OCI-LY1 (cell line): Measurements from ENCODE around the gene TSPOAP1.

ENCODE experiments used
- H2AFZ ChIP-seq: fragments of 200-600 bp; sonication (generic), shearing (Covaris generic); 2 replicates; pipeline ENCODE4 v1.6.0; 2014; ENCODE audit warnings: antibody characterized with exemption, mild to moderate bottlenecking, low read length
- H3F3A ChIP-seq: fragments of 200-600 bp; sonication (generic), shearing (Covaris generic); 2 replicates; pipeline ENCODE4 v1.6.0; 2014; ENCODE audit warnings: mild to moderate bottlenecking, antibody characterized with exemption, low read length, moderate library complexity; ENCODE audit not compliant: insufficient read depth
- H3K27ac ChIP-seq: fragments of 200-600 bp; sonication (generic); 2 replicates; pipeline ENCODE4 v1.5.1; 2014; ENCODE audit warnings: low read length, mixed run types, mild to moderate bottlenecking, low read depth; ENCODE audit not compliant: poor library complexity, severe bottlenecking
- H3K27me3 ChIP-seq: fragments of 200-600 bp; sonication (generic); 2 replicates; pipeline ENCODE4 v1.6.0; 2014; ENCODE audit warnings: antibody characterized with exemption, mild to moderate bottlenecking, low read length, moderate library complexity; ENCODE audit not compliant: insufficient read depth
- H3K36me3 ChIP-seq: fragments of 200-600 bp; sonication (generic); 2 replicates; pipeline ENCODE4 v1.6.1; 2014; ENCODE audit warnings: mild to moderate bottlenecking, antibody characterized with exemption, low read length, moderate library complexity, mixed read lengths; ENCODE audit not compliant: insufficient read depth
- H3K4me1 ChIP-seq: fragments of 200-600 bp; sonication (generic); 2 replicates; pipeline ENCODE4 v1.5.1; 2014; ENCODE audit warnings: mild to moderate bottlenecking, low read length, moderate library complexity; ENCODE audit not compliant: insufficient read depth, severe bottlenecking
- H3K4me2 ChIP-seq: fragments of 200-600 bp; sonication (generic), shearing (Covaris generic); 2 replicates; pipeline ENCODE4 v1.6.1; 2014; ENCODE audit warnings: low read length
- H3K4me3 ChIP-seq: fragments of 200-600 bp; sonication (generic); 2 replicates; pipeline ENCODE4 v1.5.1; 2014; ENCODE audit warnings: low read length, low read depth, mild to moderate bottlenecking, mixed read lengths; ENCODE audit not compliant: poor library complexity, severe bottlenecking
- H3K79me2 ChIP-seq: fragments of 200-600 bp; shearing (Covaris generic); 2 replicates; pipeline ENCODE4 v1.6.1; 2016; ENCODE audit warnings: mixed run types, low read length, mixed read lengths; ENCODE audit not compliant: insufficient read depth
- H3K9ac ChIP-seq: fragments of 200-600 bp; sonication (generic), shearing (Covaris generic); 2 replicates; pipeline ENCODE4 v1.6.1; 2014; ENCODE audit warnings: mild to moderate bottlenecking, low read length, mixed read lengths
- H3K9me2 ChIP-seq: fragments of 200-600 bp; sonication (generic), shearing (Covaris generic); 2 replicates; pipeline ENCODE4 v1.6.1; 2014; ENCODE audit warnings: low read depth, mild to moderate bottlenecking, low read length, mixed read lengths
- H3K9me3 ChIP-seq: fragments of 200-600 bp; shearing (Covaris generic); 2 replicates; pipeline ENCODE4 v1.6.1; 2014; ENCODE audit warnings: low read length, mixed read lengths
- H4K20me1 ChIP-seq: fragments of 200-600 bp; sonication (generic), shearing (Covaris generic); 2 replicates; pipeline ENCODE4 v1.6.0; 2016; ENCODE audit warnings: mild to moderate bottlenecking, low read length; ENCODE audit not compliant: insufficient read depth
- CTCF ChIP-seq: fragments of 200-600 bp; sonication (generic), shearing (Covaris generic); IDR thresholded peaks from 2 replicates; pipeline ENCODE4 v1.5.1; 2017; ENCODE audit warnings: mild to moderate bottlenecking, antibody characterized with exemption, low read length, moderate library complexity, mixed read lengths
- EZH2 ChIP-seq: fragments of 200-600 bp; sonication (generic), shearing (Covaris generic); IDR thresholded peaks from 2 replicates; pipeline ENCODE4 v1.8.0; 2017; ENCODE audit warnings: borderline replicate concordance, mixed run types, mild to moderate bottlenecking, antibody characterized with exemption, low read length, moderate library complexity, mixed read lengths

Gene TSPOAP1

GRCh38 chr17:58277802-58278595 is 50.6 kb downstream of the TSPOAP1 start:
- no peak overlapping the region for H2AFZ ChIP-seq
- no peak for TF ChIP-seq EZH2
- TF ChIP-seq CTCF = no peak
- H4K20me1 ChIP-seq = no peaks in the 10 kb centered on the region
- no peaks in the 10 kb centered on the region for H3K36me3 ChIP-seq
- H3K4me3 ChIP-seq = no peak overlapping the region
- H3K27ac ChIP-seq = no peak overlapping the region
- no peaks in the 10 kb centered on the region for H3F3A ChIP-seq
- no peak overlapping the region for H3K9ac ChIP-seq
- H3K79me2 ChIP-seq = no peaks in the 10 kb centered on the region
- peaks cover 5% of the 10 kb centered on the region; the same call in 1 of the 2 replicates for H3K27me3 ChIP-seq
- H3K4me1 ChIP-seq = no peaks in the 10 kb centered on the region
- H3K9me2 ChIP-seq = no peaks in the 10 kb centered on the region
- H3K4me2 ChIP-seq = no peak overlapping the region
- H3K9me3 ChIP-seq = no peaks in the 10 kb centered on the region

- H3K9ac ChIP-seq = no peak overlapping the region
- H3K4me3 ChIP-seq = no peak overlapping the region
- no peaks in the 10 kb centered on the region for H3K79me2 ChIP-seq
- H3K9me2 ChIP-seq = no peaks in the 10 kb centered on the region
- no peak overlapping the region for H3K4me2 ChIP-seq
- no peaks in the 10 kb centered on the region for H3K4me1 ChIP-seq
- H4K20me1 ChIP-seq = no peaks in the 10 kb centered on the region
- no peaks in the 10 kb centered on the region for H3K9me3 ChIP-seq
- H3F3A ChIP-seq = no peaks in the 10 kb centered on the region
- TF ChIP-seq CTCF (peak; percentile 52), EZH2 (no peak)
- H3K27me3 ChIP-seq = peaks cover 5% of the 10 kb centered on the region; the same call in 1 of the 2 replicates
- H2AFZ ChIP-seq = no peak overlapping the region
- H3K36me3 ChIP-seq = no peaks in the 10 kb centered on the region
- no peak overlapping the region for H3K27ac ChIP-seq
Measured at GRCh38 chr17:58277107-58277801, 51.3 kb downstream of the TSPOAP1 start.

GRCh38 chr17:58276423-58276822 is 52.2 kb downstream of the TSPOAP1 start:
- H3K9me3 ChIP-seq = no peaks in the 10 kb centered on the region
- peaks cover 5% of the 10 kb centered on the region; the same call in 1 of the 2 replicates for H3K27me3 ChIP-seq
- no peak for TF ChIP-seq EZH2
- no peak for TF ChIP-seq CTCF
- H3K79me2 ChIP-seq = no peaks in the 10 kb centered on the region
- no peaks in the 10 kb centered on the region for H3K4me1 ChIP-seq
- H3K9ac ChIP-seq = no peak overlapping the region
- no peak overlapping the region for H3K4me2 ChIP-seq
- H3K9me2 ChIP-seq = no peaks in the 10 kb centered on the region
- no peak overlapping the region for H3K4me3 ChIP-seq
- no peak overlapping the region for H2AFZ ChIP-seq
- no peaks in the 10 kb centered on the region for H3K36me3 ChIP-seq
- H3K27ac ChIP-seq = no peak overlapping the region
- no peaks in the 10 kb centered on the region for H3F3A ChIP-seq
- no peaks in the 10 kb centered on the region for H4K20me1 ChIP-seq
